ENCODE data around the gene CYP1B1. TPM values are rescaled to one million over a fixed set of nuclear protein-coding genes. Genes with fewer than 3 reads are reported as not detected.

Gene CYP1B1
- total RNA-seq, 1 donor from 2014 or later: 17.1 TPM

Other genes starting within 250 kb of the CYP1B1 start
- 4.9 TPM for gene RMDN2, start 150.9 kb downstream of the CYP1B1 start, total RNA-seq

Data from Right ventricle myocardium superior (tissue), 1 donor.